ENCODE data around the gene ZNF549.

Gene ZNF549

GRCh38 chr19:57559008-57559403 lies 31.9 kb downstream of the ZNF549 start:
- Histone ChIP-seq H3K4me1 (ENCODE audit: control insufficient read depth, insufficient read depth, low read length) (no peaks in the 10 kb centered on the region; the same call in 1 of the 2 replicates), H3K9me3 (ENCODE audit: control insufficient read depth, insufficient read depth, low read depth, low read length) (peaks cover 6% of the 10 kb centered on the region; the same call in 1 of the 2 replicates), H3K4me3 (ENCODE audit: low read depth, low read length) (peak overlapping the region; percentile 69), H3K27ac (ENCODE audit: extremely low read depth, low read depth, low read length) (peak overlapping the region; percentile 57; the same call in 1 of the 2 replicates), H3K36me3 (ENCODE audit: control insufficient read depth in 2 of 2, insufficient read depth in 1 of 2, low read length in 2 of 2) (peaks cover 23 to 41% of the 10 kb centered on the region in 2 experiments)
- CTCF ChIA-PET, result interaction anchor here (0.6 kb wide), 1 partner anchor 161 kb away, joined by 3 read pairs; no protein-coding TSS in a partner anchor
- TF ChIP-seq ZNF449 (tag by site-specific recombination; IDR thresholded peaks at IDR 0.05) (no peak), ZBTB21 (tag by site-specific recombination; IDR thresholded peaks at IDR 0.05) (no peak), ZNF341 (tag by site-specific recombination; IDR thresholded peaks at IDR 0.05; ENCODE audit: low read depth) (peak; percentile 48), AEBP2 (tag by site-specific recombination; IDR thresholded peaks at IDR 0.05; ENCODE audit: borderline replicate concordance) (no peak), PRDM10 (tag by site-specific recombination; IDR thresholded peaks at IDR 0.05) (0 out of 2 replicates have a peak, but pooled peaks have one; percentile 16), ZNF560 (tag by site-specific recombination; IDR thresholded peaks at IDR 0.05; ENCODE audit: borderline replicate concordance) (no peak), ZNF211 (tag by site-specific recombination; IDR thresholded peaks at IDR 0.05; ENCODE audit: low read depth) (no peak), ZNF76 (tag by site-specific recombination; IDR thresholded peaks at IDR 0.05; ENCODE audit: borderline replicate concordance, low read depth) (no peak), GLIS1 (tag by site-specific recombination; IDR thresholded peaks at IDR 0.05) (peak; percentile 50), ZNF157 (tag by site-specific recombination; IDR thresholded peaks at IDR 0.05) (no peak)
- POLR2A ChIA-PET, result interaction anchor here (0.6 to 1.0 kb wide), 3 partner anchors 11 to 196 kb away, joined by 3 to 4 read pairs (median 3); partner anchors contain the start of gene ZNF772

GRCh38 chr19:57559404-57560025 lies 32.4 kb downstream of the ZNF549 start, which contains the start of gene ZNF550:
Gene ZNF550 (minus strand): TSS chr19:57559863. CDS start chr19:57559682, 181 bp downstream.
- ChIA-PET CTCF (interaction anchor here (0.7 kb wide), 1 partner anchor 107 kb away, joined by 3 read pairs; no protein-coding TSS in a partner anchor), POLR2A (interaction anchor here (1.0 kb wide), 2 partner anchors 11 to 82 kb away, joined by 3 to 4 read pairs; partner anchors contain the start of gene ZNF772)
- Histone ChIP-seq H3K27ac (ENCODE audit: extremely low read depth, low read depth, low read length) (peak within 1 kb of the TSS; percentile 57; the same call in 1 of the 2 replicates), H3K4me1 (ENCODE audit: control insufficient read depth, insufficient read depth, low read length) (no peaks in the 10 kb centered on the region; the same call in 1 of the 2 replicates), H3K36me3 (ENCODE audit: control insufficient read depth in 2 of 2, insufficient read depth in 1 of 2, low read length in 2 of 2) (peaks cover 18 to 36% of the 10 kb centered on the region in 2 experiments), H3K9me3 (ENCODE audit: control insufficient read depth, insufficient read depth, low read depth, low read length) (peaks cover 6% of the 10 kb centered on the region), H3K4me3 (ENCODE audit: low read depth, low read length) (peak within 1 kb of the TSS; percentile 69)
- TF ChIP-seq KLF8 (tag by site-specific recombination; IDR thresholded peaks at IDR 0.05) (peak; percentile 88), ZNF610 (tag by site-specific recombination; IDR thresholded peaks at IDR 0.05; ENCODE audit: borderline replicate concordance) (peak; percentile 47; the same call in 1 of the 2 replicates), AEBP2 (tag by site-specific recombination; IDR thresholded peaks at IDR 0.05; ENCODE audit: borderline replicate concordance) (no peak), ZNF10 (tag by site-specific recombination; IDR thresholded peaks at IDR 0.05) (no peak), ZNF239 (tag by site-specific recombination; IDR thresholded peaks at IDR 0.05) (no peak), ZBTB17 (tag by site-specific recombination; IDR thresholded peaks at IDR 0.05) (0 out of 2 replicates have a peak, but pooled peaks have one; percentile 18), PRDM1 (tag by site-specific recombination; IDR thresholded peaks at IDR 0.05) (no peak), KLF9 (tag by site-specific recombination; IDR thresholded peaks at IDR 0.05; ENCODE audit: low read depth) (peak; percentile 95), ZBTB21 (tag by site-specific recombination; IDR thresholded peaks at IDR 0.05) (no peak), PRDM6 (tag by site-specific recombination; IDR thresholded peaks at IDR 0.05) (no peak)
